SK-N-SH (cell line): ENCODE data around the gene PTGIR. TPM values are rescaled to one million over a fixed set of nuclear protein-coding genes. Genes with fewer than 3 reads are reported as not detected.

Experiments
- CTCF ChIA-PET: fragments of 300-600, 350-600 bp; formaldehyde crosslinking; extraction: SDS; loops from one replicate; lab custom pipeline; 2021; lab: Yijun Ruan, JAX
- POLR2A ChIA-PET: fragments of 350-600 bp; sonication (Branson Sonifier 250); formaldehyde crosslinking; extraction: SDS; loops from one replicate; lab custom pipeline; 2020; ENCODE audit warnings: antibody characterized with exemption, inconsistent platforms; lab: Yijun Ruan, JAX
- DNase-seq: peaks from one replicate; pipeline ENCODE4 v3.0.0; 2012
- H2AFZ ChIP-seq: fragments of 200-600 bp; sonication (generic); 2 replicates; pipeline ENCODE4 v1.8.1; 2016; ENCODE audit warnings: antibody characterized with exemption, mild to moderate bottlenecking, low read depth
- H3F3A ChIP-seq: fragments of 200-600 bp; sonication (generic); replicated peaks from 2 replicates; pipeline ENCODE3; 2016; ENCODE audit warnings: antibody characterized with exemption, mild to moderate bottlenecking; ENCODE audit not compliant: insufficient read depth
- H3K27ac ChIP-seq, 2 experiments: fragments of 200-500 bp in 1 of 2; fragments of 200-600 bp in 1 of 2; sonication (Bioruptor generic) in 1 of 2; sonication (generic), shearing (Covaris generic) in 1 of 2; 2 replicates each; pipeline versions ENCODE4 v1.5.1 to v1.6.1; 2014 to 2016; ENCODE audit warnings: low read depth in 2 of 2, inconsistent platforms in 1 of 2, low read length in 1 of 2, mild to moderate bottlenecking in 1 of 2, mixed read lengths in 1 of 2
- H3K27me3 ChIP-seq: fragments of 200-600 bp; sonication (generic), shearing (Covaris generic); 2 replicates; pipeline ENCODE4 v1.6.1; 2016; ENCODE audit warnings: mixed run types; ENCODE audit not compliant: insufficient read depth
- H3K36me3 ChIP-seq, 2 experiments: fragments of 200-500 bp in 1 of 2; fragments of 200-600 bp in 1 of 2; sonication (Bioruptor generic) in 1 of 2; sonication (generic) in 1 of 2; replicated peaks in 1 of 2; 2 replicates each; pipeline versions ENCODE3 to v1.5.1; 2014 to 2016; ENCODE audit warnings: low read length in 1 of 2, mild to moderate bottlenecking in 1 of 2; ENCODE audit not compliant: insufficient read depth in 2 of 2, control insufficient read depth in 1 of 2
- H3K4me1 ChIP-seq, 2 experiments: fragments of 200-500 bp in 1 of 2; fragments of 200-600 bp in 1 of 2; sonication (Bioruptor generic) in 1 of 2; sonication (generic), shearing (Covaris generic) in 1 of 2; 2 replicates each; pipeline versions ENCODE4 v1.5.1 to v1.6.1; 2014 to 2016; ENCODE audit warnings: low read depth in 1 of 2, low read length in 1 of 2, mixed run types in 1 of 2; ENCODE audit not compliant: insufficient read depth in 2 of 2, control insufficient read depth in 1 of 2
- H3K4me2 ChIP-seq: fragments of 200-600 bp; sonication (generic), shearing (Covaris generic); 2 replicates; pipeline ENCODE4 v1.6.1; 2017; ENCODE audit warnings: mixed run types
- H3K4me3 ChIP-seq, 2 experiments: fragments of 200-500 bp in 1 of 2; fragments of 200-600 bp in 1 of 2; sonication (Bioruptor generic) in 1 of 2; sonication (generic), shearing (Covaris generic) in 1 of 2; 2 replicates each; pipeline versions ENCODE4 v1.5.1 to v1.8.1; 2014 to 2016; ENCODE audit warnings: low read depth in 2 of 2, inconsistent platforms in 1 of 2, low read length in 1 of 2, mild to moderate bottlenecking in 1 of 2, mixed read lengths in 1 of 2, moderate library complexity in 1 of 2
- H3K79me2 ChIP-seq: fragments of 200-600 bp; sonication (generic); 2 replicates; pipeline ENCODE4 v1.8.1; 2017; ENCODE audit warnings: mild to moderate bottlenecking; ENCODE audit not compliant: insufficient read depth
- H3K9ac ChIP-seq: fragments of 200-600 bp; sonication (generic); 2 replicates; pipeline ENCODE4 v1.6.1; 2017; ENCODE audit warnings: mixed run types
- H3K9me2 ChIP-seq: fragments of 200-600 bp; sonication (generic); 2 replicates; pipeline ENCODE4 v1.6.1; 2017; ENCODE audit warnings: mixed run types
- H3K9me3 ChIP-seq: fragments of 200-600 bp; sonication (generic); 2 replicates; pipeline ENCODE4 v1.6.1; 2017; ENCODE audit warnings: mixed run types, mild to moderate bottlenecking, moderate library complexity
- H4K20me1 ChIP-seq: fragments of 200-600 bp; sonication (generic); 2 replicates; pipeline ENCODE4 v1.6.1; 2017; ENCODE audit warnings: mild to moderate bottlenecking, mixed run types; ENCODE audit not compliant: insufficient read depth
- CHD2 ChIP-seq: fragments of 150-350 bp; IDR thresholded peaks from 2 replicates; pipeline ENCODE4 v1.6.1; 2018; ENCODE audit warnings: low read length; ENCODE audit not compliant: partially characterized antibody
- ELF1 ChIP-seq: IDR thresholded peaks from 2 replicates; pipeline ENCODE4 v1.4.0; 2012
- FOSL2 ChIP-seq: IDR thresholded peaks from 2 replicates; pipeline ENCODE4 v1.4.0; 2012; ENCODE audit warnings: low read depth, mild to moderate bottlenecking, moderate library complexity, borderline replicate concordance
- FOXM1 ChIP-seq: IDR thresholded peaks from 2 replicates; pipeline ENCODE4 v1.4.0; 2012; ENCODE audit warnings: low read depth, mild to moderate bottlenecking
- GABPA ChIP-seq: IDR thresholded peaks from 2 replicates; pipeline ENCODE4 v1.4.0; 2012; ENCODE audit warnings: low read depth, mild to moderate bottlenecking
- MXI1 ChIP-seq: IDR thresholded peaks from 2 replicates; pipeline ENCODE4 v1.6.1; 2012; ENCODE audit warnings: mild to moderate bottlenecking, low read depth, low read length, improper control_type of control experiment
- NFIC ChIP-seq: IDR thresholded peaks from 2 replicates; pipeline ENCODE4 v1.4.0; 2012; ENCODE audit warnings: borderline replicate concordance
- NRF1 ChIP-seq: IDR thresholded peaks from 2 replicates; pipeline ENCODE4 v1.6.1; 2012; ENCODE audit warnings: low read depth, mild to moderate bottlenecking, low read length
- PBX3 ChIP-seq: IDR thresholded peaks from 2 replicates; pipeline ENCODE4; 2012
- REST ChIP-seq: IDR thresholded peaks from 2 replicates; pipeline ENCODE4 v1.6.1; 2012; ENCODE audit warnings: mild to moderate bottlenecking, low read depth, low read length, moderate library complexity
- RFX5 ChIP-seq: IDR thresholded peaks from 2 replicates; pipeline ENCODE4 v1.6.1; 2012; ENCODE audit warnings: mild to moderate bottlenecking, improper control_type of control experiment, low read length
- RXRA ChIP-seq: IDR thresholded peaks from 2 replicates; pipeline ENCODE4 v1.4.0; 2012; ENCODE audit warnings: low read depth, mild to moderate bottlenecking, borderline replicate concordance
- TEAD4 ChIP-seq: IDR thresholded peaks from 2 replicates; pipeline ENCODE4 v1.4.0; 2012; ENCODE audit warnings: mild to moderate bottlenecking, borderline replicate concordance; ENCODE audit not compliant: insufficient read depth
- WGBS: methylation state at CpG from one replicate; pipeline ENCODE4 v1.1.6; 2017; ENCODE audit warnings: low lambda C conversion rate; 5-methylcytosine and 5-hydroxymethylcytosine counted together
- polyA plus RNA-seq, 3 experiments: library from polyadenylated mRNA; depleted of rRNA; stranded (reverse); fragments of >200 nt; gene quantifications; 2 replicates each; pipeline ENCODE4 v1.2.3, GENCODE V29; 2012
- TF ChIP-seq, protein P1 (sequence below): IDR thresholded peaks from 2 replicates; pipeline ENCODE4 v1.4.0; 2012; ENCODE audit warnings: low read depth, borderline replicate concordance
- TF ChIP-seq, protein P2 (sequence below): IDR thresholded peaks from 2 replicates; pipeline ENCODE4 v1.4.0; 2012; ENCODE audit warnings: low read depth, borderline replicate concordance
- TF ChIP-seq, protein P3 (sequence below): fragments of 150-350 bp; IDR thresholded peaks from 2 replicates; pipeline ENCODE4 v1.6.1; 2016; ENCODE audit warnings: mild to moderate bottlenecking, low read depth, low read length
- TF ChIP-seq, protein P4 (sequence below): fragments of 200-600 bp; sonication (generic); IDR thresholded peaks from 2 replicates; pipeline ENCODE4 v1.6.1; 2017; ENCODE audit warnings: antibody characterized with exemption, mild to moderate bottlenecking, moderate library complexity

Gene PTGIR
- polyA plus RNA-seq, 1 of the 3 experiments (the other 2 are of a cell fraction): 2.5 TPM

DNA sequence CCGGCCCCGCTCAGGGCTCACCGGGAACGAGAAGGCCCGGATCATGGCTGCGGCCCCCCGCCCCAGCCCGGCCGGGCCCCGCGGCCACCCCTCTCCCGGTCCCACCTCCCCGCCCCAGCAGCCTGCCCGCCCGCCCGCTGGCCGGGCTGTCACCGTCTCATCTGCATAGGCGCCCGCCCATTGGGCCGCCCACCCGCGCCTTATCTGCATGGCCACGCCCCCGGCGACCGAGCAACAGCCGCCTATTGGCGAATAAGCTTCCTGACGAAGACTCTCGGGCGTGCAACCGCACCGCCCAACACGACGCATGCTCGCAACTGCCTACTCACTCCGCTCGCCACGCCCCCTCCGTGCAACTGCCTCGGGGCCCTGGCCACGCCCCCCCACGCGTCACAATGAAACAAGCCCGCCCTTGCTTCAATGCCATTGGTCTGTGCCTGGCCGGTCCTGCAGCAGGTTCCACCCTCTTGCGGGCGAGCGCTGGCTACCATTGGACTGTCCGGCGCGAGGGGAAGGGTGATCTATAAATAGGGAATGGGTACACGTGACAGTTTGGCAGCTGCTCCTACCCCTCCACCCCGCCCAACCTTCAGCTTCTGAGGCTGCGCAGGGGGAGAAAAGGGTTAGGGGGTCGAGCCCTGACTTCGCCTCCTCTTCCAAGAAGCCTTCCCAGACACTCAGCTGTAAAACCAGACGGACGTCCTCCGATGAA is 36.3 kb upstream of the PTGIR start, which contains the start of gene DACT3 (continued):
- TF ChIP-seq, protein P1, sequence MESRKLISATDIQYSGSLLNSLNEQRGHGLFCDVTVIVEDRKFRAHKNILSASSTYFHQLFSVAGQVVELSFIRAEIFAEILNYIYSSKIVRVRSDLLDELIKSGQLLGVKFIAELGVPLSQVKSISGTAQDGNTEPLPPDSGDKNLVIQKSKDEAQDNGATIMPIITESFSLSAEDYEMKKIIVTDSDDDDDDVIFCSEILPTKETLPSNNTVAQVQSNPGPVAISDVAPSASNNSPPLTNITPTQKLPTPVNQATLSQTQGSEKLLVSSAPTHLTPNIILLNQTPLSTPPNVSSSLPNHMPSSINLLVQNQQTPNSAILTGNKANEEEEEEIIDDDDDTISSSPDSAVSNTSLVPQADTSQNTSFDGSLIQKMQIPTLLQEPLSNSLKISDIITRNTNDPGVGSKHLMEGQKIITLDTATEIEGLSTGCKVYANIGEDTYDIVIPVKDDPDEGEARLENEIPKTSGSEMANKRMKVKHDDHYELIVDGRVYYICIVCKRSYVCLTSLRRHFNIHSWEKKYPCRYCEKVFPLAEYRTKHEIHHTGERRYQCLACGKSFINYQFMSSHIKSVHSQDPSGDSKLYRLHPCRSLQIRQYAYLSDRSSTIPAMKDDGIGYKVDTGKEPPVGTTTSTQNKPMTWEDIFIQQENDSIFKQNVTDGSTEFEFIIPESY: no peak
- TF ChIP-seq, protein P2, sequence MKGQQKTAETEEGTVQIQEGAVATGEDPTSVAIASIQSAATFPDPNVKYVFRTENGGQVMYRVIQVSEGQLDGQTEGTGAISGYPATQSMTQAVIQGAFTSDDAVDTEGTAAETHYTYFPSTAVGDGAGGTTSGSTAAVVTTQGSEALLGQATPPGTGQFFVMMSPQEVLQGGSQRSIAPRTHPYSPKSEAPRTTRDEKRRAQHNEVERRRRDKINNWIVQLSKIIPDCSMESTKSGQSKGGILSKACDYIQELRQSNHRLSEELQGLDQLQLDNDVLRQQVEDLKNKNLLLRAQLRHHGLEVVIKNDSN: peak; percentile 86
- peak; percentile 79 for TF ChIP-seq RFX5
- peak; percentile 87 for TF ChIP-seq MXI1
- peak; percentile 12 for TF ChIP-seq CHD2
- no peak for TF ChIP-seq RXRA
- TF ChIP-seq NRF1: peak; percentile 66
- TF ChIP-seq PBX3: 0 out of 2 replicates have a peak, but pooled peaks have one; percentile 4
- TF ChIP-seq REST: no peak

DNA sequence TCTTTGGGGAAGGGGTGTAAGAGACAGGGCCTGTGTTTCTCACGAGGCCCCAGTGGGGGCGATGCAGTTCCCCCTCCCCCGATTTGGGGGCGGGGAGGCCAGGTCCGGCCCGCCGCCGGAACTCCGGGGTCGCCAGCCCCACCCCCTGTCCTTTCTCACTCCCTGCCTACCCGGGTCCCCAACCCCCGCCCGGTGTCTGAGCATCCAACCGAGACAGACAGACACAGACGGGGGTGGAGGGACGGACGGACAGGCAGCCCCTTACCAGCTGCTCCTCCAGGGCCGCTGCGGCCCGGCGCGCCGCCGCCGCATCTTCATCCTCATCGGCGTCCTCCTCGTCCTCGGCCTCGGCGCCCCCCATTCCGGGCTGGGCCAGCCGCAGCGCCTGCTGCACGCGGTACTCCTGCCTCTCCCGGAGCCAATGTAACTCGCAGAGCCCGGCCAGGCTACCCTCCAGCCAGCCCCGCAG is 35.7 kb upstream of the PTGIR start:
- WGBS: no CpG with 5 or more reads among the region's 40 CpGs
- H3K4me2 ChIP-seq: peak overlapping the region; percentile 90
- H3K9me2 ChIP-seq: no peaks in the 10 kb centered on the region
- peaks cover 0 to 18% of the 10 kb centered on the region in 2 experiments; a peak in 1 of 4 replicates for H3K4me1 ChIP-seq
- no peaks in the 10 kb centered on the region for H3K27me3 ChIP-seq
- H4K20me1 ChIP-seq: peaks cover 5% of the 10 kb centered on the region; the same call in 1 of the 2 replicates
- peak overlapping the region; percentile 56; the same call in 1 of the 2 replicates for H3K9ac ChIP-seq
- H2AFZ ChIP-seq: peak overlapping the region; percentile 60
- no peaks in the 10 kb centered on the region; the same call in 1 of the 2 replicates for H3K79me2 ChIP-seq
- peak overlapping the region; percentile 18 to 80; a peak in 3 of 4 replicates for H3K27ac ChIP-seq
- DNase-seq: peak; percentile 74
- H3F3A ChIP-seq: peaks cover 17% of the 10 kb centered on the region
- POLR2A ChIA-PET: interaction anchor here (0.9 to 4.0 kb wide), 5 partner anchors 25 to 46 kb away, joined by 4 to 31 read pairs (median 12); partner anchors contain the start of gene GNG8
- CTCF ChIA-PET: interaction anchor here (1.0 to 9.5 kb wide), 8 partner anchors 8 to 124 kb away, joined by 3 to 471 read pairs (median 22); partner anchors contain the start of genes CALM3, GNG8 and PTGIR
- no peaks in the 10 kb centered on the region for H3K9me3 ChIP-seq
- H3K36me3 ChIP-seq: peaks cover 0 to 3% of the 10 kb centered on the region in 2 experiments
- H3K4me3 ChIP-seq: peak overlapping the region; percentile 69 to 88
- no peak for TF ChIP-seq PBX3
- TF ChIP-seq ELF1: no peak
- no peak for TF ChIP-seq GABPA
- TF ChIP-seq, protein P3, sequence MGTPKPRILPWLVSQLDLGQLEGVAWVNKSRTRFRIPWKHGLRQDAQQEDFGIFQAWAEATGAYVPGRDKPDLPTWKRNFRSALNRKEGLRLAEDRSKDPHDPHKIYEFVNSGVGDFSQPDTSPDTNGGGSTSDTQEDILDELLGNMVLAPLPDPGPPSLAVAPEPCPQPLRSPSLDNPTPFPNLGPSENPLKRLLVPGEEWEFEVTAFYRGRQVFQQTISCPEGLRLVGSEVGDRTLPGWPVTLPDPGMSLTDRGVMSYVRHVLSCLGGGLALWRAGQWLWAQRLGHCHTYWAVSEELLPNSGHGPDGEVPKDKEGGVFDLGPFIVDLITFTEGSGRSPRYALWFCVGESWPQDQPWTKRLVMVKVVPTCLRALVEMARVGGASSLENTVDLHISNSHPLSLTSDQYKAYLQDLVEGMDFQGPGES: no peak
- TF ChIP-seq, protein P4, sequence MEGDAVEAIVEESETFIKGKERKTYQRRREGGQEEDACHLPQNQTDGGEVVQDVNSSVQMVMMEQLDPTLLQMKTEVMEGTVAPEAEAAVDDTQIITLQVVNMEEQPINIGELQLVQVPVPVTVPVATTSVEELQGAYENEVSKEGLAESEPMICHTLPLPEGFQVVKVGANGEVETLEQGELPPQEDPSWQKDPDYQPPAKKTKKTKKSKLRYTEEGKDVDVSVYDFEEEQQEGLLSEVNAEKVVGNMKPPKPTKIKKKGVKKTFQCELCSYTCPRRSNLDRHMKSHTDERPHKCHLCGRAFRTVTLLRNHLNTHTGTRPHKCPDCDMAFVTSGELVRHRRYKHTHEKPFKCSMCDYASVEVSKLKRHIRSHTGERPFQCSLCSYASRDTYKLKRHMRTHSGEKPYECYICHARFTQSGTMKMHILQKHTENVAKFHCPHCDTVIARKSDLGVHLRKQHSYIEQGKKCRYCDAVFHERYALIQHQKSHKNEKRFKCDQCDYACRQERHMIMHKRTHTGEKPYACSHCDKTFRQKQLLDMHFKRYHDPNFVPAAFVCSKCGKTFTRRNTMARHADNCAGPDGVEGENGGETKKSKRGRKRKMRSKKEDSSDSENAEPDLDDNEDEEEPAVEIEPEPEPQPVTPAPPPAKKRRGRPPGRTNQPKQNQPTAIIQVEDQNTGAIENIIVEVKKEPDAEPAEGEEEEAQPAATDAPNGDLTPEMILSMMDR: no peak
- TF ChIP-seq NFIC: no peak
- no peak for TF ChIP-seq FOXM1
- no peak for TF ChIP-seq RXRA
- no peak for TF ChIP-seq FOSL2
- TF ChIP-seq TEAD4: no peak
- no peak for TF ChIP-seq NRF1
